OCI-LY7 (cell line): Measurements from ENCODE around the gene KIF26A. TPM values are rescaled to one million over a fixed set of nuclear protein-coding genes. Genes with fewer than 3 reads are reported as not detected.

ENCODE experiments used
- BruUV-seq: library from RNA; stranded (reverse); fragments of 400-500 nt; replicated peaks from 2 replicates; lab custom pipeline; 2021; lab: Mats Ljungman, UMichigan
- CTCF ChIA-PET: fragments of 300-600 bp; sonication (Branson Sonifier 250); formaldehyde crosslinking; loops from one replicate; lab custom pipeline; 2022; ENCODE audit warnings: antibody characterized with exemption; ENCODE audit not compliant: unreplicated experiment; lab: Charles Lee
- POLR2A ChIA-PET: fragments of 300-600 bp; sonication (Branson Sonifier 250); formaldehyde crosslinking; loops from one replicate; lab custom pipeline; 2022; ENCODE audit warnings: antibody characterized with exemption; lab: Charles Lee
- DNase-seq: peaks from one replicate; pipeline ENCODE4 v3.0.0-alpha.2; 2015; ENCODE audit warnings: low spot score
- H2AFZ ChIP-seq: fragments of 200-600 bp; sonication (generic), shearing (Covaris generic); 2 replicates; pipeline ENCODE4 v1.6.1; 2014; ENCODE audit warnings: mild to moderate bottlenecking, antibody characterized with exemption, low read length, moderate library complexity
- H3K27ac ChIP-seq: fragments of 200-600 bp; sonication (generic); 2 replicates; pipeline ENCODE4 v1.5.1; 2014; ENCODE audit warnings: mixed run types, low read depth, mild to moderate bottlenecking, moderate library complexity, low read length, inconsistent platforms; ENCODE audit not compliant: poor library complexity, severe bottlenecking
- H3K36me3 ChIP-seq: fragments of 200-600 bp; sonication (generic); 2 replicates; pipeline ENCODE4 v1.6.1; 2014; ENCODE audit warnings: mild to moderate bottlenecking, antibody characterized with exemption, low read length, moderate library complexity, mixed read lengths; ENCODE audit not compliant: insufficient read depth
- H3K4me1 ChIP-seq: fragments of 200-600 bp; sonication (generic); 2 replicates; pipeline ENCODE4 v1.5.1; 2014; ENCODE audit warnings: mild to moderate bottlenecking, low read length; ENCODE audit not compliant: insufficient read depth, poor library complexity, severe bottlenecking
- H3K4me2 ChIP-seq: fragments of 200-600 bp; sonication (generic); 2 replicates; pipeline ENCODE4 v1.6.1; 2014; ENCODE audit warnings: mild to moderate bottlenecking, low read length
- H3K4me3 ChIP-seq: fragments of 200-600 bp; sonication (generic); 2 replicates; pipeline ENCODE4 v1.5.1; 2014; ENCODE audit warnings: mild to moderate bottlenecking, low read depth, low read length; ENCODE audit not compliant: poor library complexity, severe bottlenecking
- H3K79me2 ChIP-seq: fragments of 200-600 bp; sonication (generic); 2 replicates; pipeline ENCODE4 v1.6.1; 2016; ENCODE audit warnings: low read depth, mild to moderate bottlenecking, low read length, moderate library complexity, mixed read lengths; ENCODE audit not compliant: insufficient read depth
- H3K9me2 ChIP-seq: fragments of 200-600 bp; sonication (generic); 2 replicates; pipeline ENCODE4 v1.6.1; 2016; ENCODE audit warnings: mild to moderate bottlenecking, low read length, mixed read lengths; ENCODE audit not compliant: insufficient read depth
- H3K9me3 ChIP-seq: fragments of 200-600 bp; sonication (generic); 2 replicates; pipeline ENCODE4 v1.6.1; 2014; ENCODE audit warnings: mild to moderate bottlenecking, mixed run types, low read length, mixed read lengths
- H4K20me1 ChIP-seq: fragments of 200-600 bp; sonication (generic); 2 replicates; pipeline ENCODE4 v1.6.1; 2014; ENCODE audit warnings: mild to moderate bottlenecking, antibody characterized with exemption, low read length, moderate library complexity, mixed read lengths; ENCODE audit not compliant: insufficient read depth
- EZH2phosphoT487 ChIP-seq: fragments of 200-600 bp; sonication (generic); IDR thresholded peaks from 2 replicates; pipeline ENCODE4 v1.6.1; 2018; ENCODE audit warnings: low read depth, borderline replicate concordance, mild to moderate bottlenecking, mixed run types, antibody characterized with exemption, low read length, moderate library complexity, mixed read lengths
- intact Hi-C: fragments of 100-400 bp; cut with micrococcal nuclease; formaldehyde crosslinking; loops from one replicate; pipeline ENCODE4 v1.10.0; 2022; ENCODE audit not compliant: unreplicated experiment
- microRNA-seq: library from miRNA; unstranded; fragments of <30 nt; microRNA quantifications from one replicate; pipeline ENCODE4 v1.2.0, GENCODE V29; 2022; ENCODE audit warnings: borderline replicate concordance
- small RNA-seq: library from RNA; depleted of rRNA; stranded (forward); fragments of <200 nt; gene quantifications from one replicate; pipeline ENCODE3, GENCODE V24; 2014
- total RNA-seq, 2 experiments: library from RNA; depleted of rRNA in 1 of 2; stranded (reverse); fragments of >200 nt in 1 of 2; shearing (Covaris generic) in 1 of 2; gene quantifications; 2 replicates each; pipeline ENCODE4 v1.2.3, GENCODE V29; 2014 to 2022
- TF ChIP-seq, protein P1 (sequence below): fragments of 200-600 bp; sonication (generic); conservative IDR thresholded peaks from 2 replicates; pipeline ENCODE4 v1.5.1; 2014; ENCODE audit warnings: mild to moderate bottlenecking, antibody characterized with exemption, low read length, moderate library complexity, mixed read lengths

Gene KIF26A
- total RNA-seq, 2 experiments from 2014 or later, result not detected

DNA sequence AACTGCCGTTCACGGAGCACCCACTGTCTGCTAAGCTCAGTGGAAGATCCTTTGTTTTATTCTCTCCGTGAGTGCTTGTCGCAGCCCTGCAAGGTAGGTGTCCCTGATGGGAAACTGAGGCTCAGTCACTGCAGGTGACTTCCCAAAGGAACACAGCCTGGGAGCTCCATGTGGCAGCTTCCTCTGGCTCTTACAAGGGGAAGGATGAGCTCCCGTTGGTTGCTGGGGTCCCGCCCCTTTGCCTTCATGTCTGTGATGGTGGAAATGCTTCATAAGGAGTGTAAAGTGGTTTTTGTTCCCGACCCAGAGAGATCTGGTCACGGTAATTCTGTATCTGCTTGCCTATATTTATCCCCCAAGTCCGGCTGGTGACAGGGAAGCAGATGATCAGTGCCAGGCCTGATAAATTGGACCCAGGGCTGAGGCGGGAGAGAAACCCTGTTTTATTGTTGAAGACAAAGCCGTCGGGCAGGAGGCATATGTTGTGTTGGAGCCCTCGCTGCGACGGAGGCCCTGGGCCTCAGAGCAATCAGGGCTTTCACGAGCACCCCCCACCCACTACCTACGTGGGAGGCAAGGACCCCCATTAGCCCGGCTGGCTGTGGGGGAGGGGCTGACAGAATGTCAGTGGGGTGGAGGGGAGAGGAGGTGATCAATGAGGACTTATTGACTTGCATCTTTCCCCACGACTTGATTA lies 91.9 kb downstream of the KIF26A start:
- Histone ChIP-seq H3K27ac (no peak overlapping the region), H3K9me3 (peaks cover 15% of the 10 kb centered on the region; the same call in 1 of the 2 replicates), H3K4me1 (peaks cover 8% of the 10 kb centered on the region), H2AFZ (no peak overlapping the region), H4K20me1 (no peaks in the 10 kb centered on the region), H3K36me3 (no peaks in the 10 kb centered on the region), H3K9me2 (no peaks in the 10 kb centered on the region), H3K79me2 (no peaks in the 10 kb centered on the region), H3K4me2 (no peak overlapping the region), H3K4me3 (no peak overlapping the region)
- POLR2A ChIA-PET, result no interaction called here
- CTCF ChIA-PET, result no interaction called here
- no peak for DNase-seq
- BruUV-seq, result no TSS peak
- intact Hi-C loops, result no loop called here
- TF ChIP-seq, protein P1, sequence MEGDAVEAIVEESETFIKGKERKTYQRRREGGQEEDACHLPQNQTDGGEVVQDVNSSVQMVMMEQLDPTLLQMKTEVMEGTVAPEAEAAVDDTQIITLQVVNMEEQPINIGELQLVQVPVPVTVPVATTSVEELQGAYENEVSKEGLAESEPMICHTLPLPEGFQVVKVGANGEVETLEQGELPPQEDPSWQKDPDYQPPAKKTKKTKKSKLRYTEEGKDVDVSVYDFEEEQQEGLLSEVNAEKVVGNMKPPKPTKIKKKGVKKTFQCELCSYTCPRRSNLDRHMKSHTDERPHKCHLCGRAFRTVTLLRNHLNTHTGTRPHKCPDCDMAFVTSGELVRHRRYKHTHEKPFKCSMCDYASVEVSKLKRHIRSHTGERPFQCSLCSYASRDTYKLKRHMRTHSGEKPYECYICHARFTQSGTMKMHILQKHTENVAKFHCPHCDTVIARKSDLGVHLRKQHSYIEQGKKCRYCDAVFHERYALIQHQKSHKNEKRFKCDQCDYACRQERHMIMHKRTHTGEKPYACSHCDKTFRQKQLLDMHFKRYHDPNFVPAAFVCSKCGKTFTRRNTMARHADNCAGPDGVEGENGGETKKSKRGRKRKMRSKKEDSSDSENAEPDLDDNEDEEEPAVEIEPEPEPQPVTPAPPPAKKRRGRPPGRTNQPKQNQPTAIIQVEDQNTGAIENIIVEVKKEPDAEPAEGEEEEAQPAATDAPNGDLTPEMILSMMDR, result no peak
- TF ChIP-seq EZH2phosphoT487, result no peak

Small RNAs within 50 kb of the gene (microRNA-seq; reads per million reads assigned to microRNA genes)
- gene MIR203A, result not detected
- gene MIR203B, result not detected

Small RNAs within 50 kb of the gene (small RNA-seq; reads per million reads assigned to genes)
- gene MIR203A, result not detected

Other genes starting within 250 kb of the KIF26A start
- gene TDRD9, start 210.1 kb upstream of the KIF26A start, total RNA-seq (2014; rRNA removed; shearing (Covaris generic)), result not detected in 2 replicates
- not detected in 2 replicates for gene TDRD9, start 210.1 kb upstream of the KIF26A start, total RNA-seq (2022)
- not detected in 2 replicates for gene RD3L, start 196.1 kb upstream of the KIF26A start, total RNA-seq (2014; rRNA removed; shearing (Covaris generic))
- not detected in 2 replicates for gene RD3L, start 196.1 kb upstream of the KIF26A start, total RNA-seq (2022)
- gene ASPG, start 52.9 kb upstream of the KIF26A start, total RNA-seq (2014; rRNA removed; shearing (Covaris generic)), result not detected in 2 replicates
- not detected in 2 replicates for gene ASPG, start 52.9 kb upstream of the KIF26A start, total RNA-seq (2022)